Measurements from ENCODE around the gene ZBTB38.

The ZBTB38 gene

GRCh38 chr3:141326123-141326522, 42.2 kb upstream of the ZBTB38 start:
- no peak overlapping the region for H3K27ac ChIP-seq (ENCODE audit: low read depth, low read length)
- H3K56ac ChIP-seq (ENCODE audit: low read length), result no peak overlapping the region

GRCh38 chr3:141326626-141327025, 41.7 kb upstream of the ZBTB38 start:
- Histone ChIP-seq H3K27ac (ENCODE audit: low read depth, low read length) (no peak overlapping the region), H3K36me3 (ENCODE audit: control insufficient read depth, insufficient read depth, low read length) (no peaks in the 10 kb centered on the region), H3K79me1 (ENCODE audit: low read length) (no peaks in the 10 kb centered on the region), H3K4me3 (ENCODE audit: low read length) (no peak overlapping the region), H3K4me2 (ENCODE audit: low read length) (no peak overlapping the region), H3K56ac (ENCODE audit: low read length) (peak overlapping the region; percentile 52), H4K8ac (ENCODE audit: low read depth, low read length) (no peak overlapping the region), H3K23ac (ENCODE audit: low read length) (no peak overlapping the region), H2BK5ac (ENCODE audit: low read length) (no peak overlapping the region), H2BK15ac (replicated peaks; ENCODE audit: low read depth) (no peak overlapping the region), H3K18ac (ENCODE audit: low read length) (no peak overlapping the region), H3K27me3 (ENCODE audit: insufficient read depth, low read length, poor library complexity) (no peaks in the 10 kb centered on the region), H2AK5ac (ENCODE audit: low read length) (no peak overlapping the region), H2BK120ac (ENCODE audit: low read depth, low read length) (no peak overlapping the region), H4K5ac (ENCODE audit: low read length) (no peak overlapping the region), H3K79me2 (ENCODE audit: control insufficient read depth, insufficient read depth, low read length) (no peaks in the 10 kb centered on the region), H3K4me1 (ENCODE audit: control insufficient read depth, low read depth, low read length) (peaks cover 9% of the 10 kb centered on the region), H3K9ac (ENCODE audit: low read length) (no peak overlapping the region), H3K4ac (ENCODE audit: low read depth, low read length) (no peak overlapping the region)
- WGBS (ENCODE audit: extremely low coverage, insufficient coverage, low lambda C conversion rate), result no CpG with 5 or more reads among the region's 3 CpGs
- no peak for DNase-seq

More at GRCh38 chr3:141326123-141326522, 42.2 kb upstream of the ZBTB38 start:
- H3K79me1 ChIP-seq (ENCODE audit: low read length), result no peaks in the 10 kb centered on the region
- no peak overlapping the region for H3K23ac ChIP-seq (ENCODE audit: low read length)
- H4K5ac ChIP-seq (ENCODE audit: low read length), result no peak overlapping the region
- no peak overlapping the region for H3K18ac ChIP-seq (ENCODE audit: low read length)
- H3K4me3 ChIP-seq (ENCODE audit: low read length), result no peak overlapping the region
- no peak overlapping the region for H2BK15ac ChIP-seq (replicated peaks; ENCODE audit: low read depth)
- no peak overlapping the region for H3K4me2 ChIP-seq (ENCODE audit: low read length)
- no peaks in the 10 kb centered on the region for H3K79me2 ChIP-seq (ENCODE audit: control insufficient read depth, insufficient read depth, low read length)
- H3K4me1 ChIP-seq (ENCODE audit: control insufficient read depth, low read depth, low read length), result peaks cover 9% of the 10 kb centered on the region
- DNase-seq, result no peak
- H2AK5ac ChIP-seq (ENCODE audit: low read length), result no peak overlapping the region
- H3K4ac ChIP-seq (ENCODE audit: low read depth, low read length), result no peak overlapping the region
- no peak overlapping the region for H3K9ac ChIP-seq (ENCODE audit: low read length)
- H2BK120ac ChIP-seq (ENCODE audit: low read depth, low read length), result no peak overlapping the region
- H2BK5ac ChIP-seq (ENCODE audit: low read length), result no peak overlapping the region
- no peaks in the 10 kb centered on the region for H3K36me3 ChIP-seq (ENCODE audit: control insufficient read depth, insufficient read depth, low read length)
- no peaks in the 10 kb centered on the region for H3K27me3 ChIP-seq (ENCODE audit: insufficient read depth, low read length, poor library complexity)
- H4K8ac ChIP-seq (ENCODE audit: low read depth, low read length), result no peak overlapping the region

- Histone ChIP-seq H3K27ac (ENCODE audit: low read depth, low read length) (no peak overlapping the region), H3K27me3 (ENCODE audit: insufficient read depth, low read length, poor library complexity) (no peaks in the 10 kb centered on the region), H4K8ac (ENCODE audit: low read depth, low read length) (no peak overlapping the region), H3K9ac (ENCODE audit: low read length) (no peak overlapping the region), H3K79me1 (ENCODE audit: low read length) (no peaks in the 10 kb centered on the region), H3K4me2 (ENCODE audit: low read length) (no peak overlapping the region), H3K23ac (ENCODE audit: low read length) (no peak overlapping the region), H3K79me2 (ENCODE audit: control insufficient read depth, insufficient read depth, low read length) (no peaks in the 10 kb centered on the region), H3K56ac (ENCODE audit: low read length) (no peak overlapping the region), H3K18ac (ENCODE audit: low read length) (no peak overlapping the region), H3K4me3 (ENCODE audit: low read length) (no peak overlapping the region), H2BK5ac (ENCODE audit: low read length) (no peak overlapping the region), H3K36me3 (ENCODE audit: control insufficient read depth, insufficient read depth, low read length) (no peaks in the 10 kb centered on the region), H4K5ac (ENCODE audit: low read length) (no peak overlapping the region), H3K4ac (ENCODE audit: low read depth, low read length) (no peak overlapping the region), H2AK5ac (ENCODE audit: low read length) (no peak overlapping the region), H2BK120ac (ENCODE audit: low read depth, low read length) (no peak overlapping the region), H3K4me1 (ENCODE audit: control insufficient read depth, low read depth, low read length) (peaks cover 9% of the 10 kb centered on the region), H2BK15ac (replicated peaks; ENCODE audit: low read depth) (no peak overlapping the region)
- no CpG with 5 or more reads among the region's 7 CpGs for WGBS (ENCODE audit: extremely low coverage, insufficient coverage, low lambda C conversion rate)
- no peak for DNase-seq
These were observed 39.8 kb upstream of the ZBTB38 start for GRCh38 chr3:141328286-141329166.

GRCh38 chr3:141330235-141330634, 38.1 kb upstream of the ZBTB38 start:
- H3K4ac ChIP-seq (ENCODE audit: low read depth, low read length), result no peak overlapping the region
- H3K36me3 ChIP-seq (ENCODE audit: control insufficient read depth, insufficient read depth, low read length), result no peaks in the 10 kb centered on the region
- no peak overlapping the region for H3K18ac ChIP-seq (ENCODE audit: low read length)
- H3K79me1 ChIP-seq (ENCODE audit: low read length), result no peaks in the 10 kb centered on the region
- H3K9ac ChIP-seq (ENCODE audit: low read length), result no peak overlapping the region
- no CpG with 5 or more reads among the region's 3 CpGs for WGBS (ENCODE audit: extremely low coverage, insufficient coverage, low lambda C conversion rate)
- peaks cover 13% of the 10 kb centered on the region for H3K4me1 ChIP-seq (ENCODE audit: control insufficient read depth, low read depth, low read length)
- H2AK5ac ChIP-seq (ENCODE audit: low read length), result no peak overlapping the region
- no peak overlapping the region for H3K4me3 ChIP-seq (ENCODE audit: low read length)
- H2BK120ac ChIP-seq (ENCODE audit: low read depth, low read length), result no peak overlapping the region
- H3K79me2 ChIP-seq (ENCODE audit: control insufficient read depth, insufficient read depth, low read length), result no peaks in the 10 kb centered on the region
- H2BK5ac ChIP-seq (ENCODE audit: low read length), result no peak overlapping the region
- no peak overlapping the region for H4K8ac ChIP-seq (ENCODE audit: low read depth, low read length)
- H3K27ac ChIP-seq (ENCODE audit: low read depth, low read length), result no peak overlapping the region
- no peak for DNase-seq
- H3K23ac ChIP-seq (ENCODE audit: low read length), result no peak overlapping the region
- H3K27me3 ChIP-seq (ENCODE audit: insufficient read depth, low read length, poor library complexity), result no peaks in the 10 kb centered on the region
- no peak overlapping the region for H3K56ac ChIP-seq (ENCODE audit: low read length)
- no peak overlapping the region for H4K5ac ChIP-seq (ENCODE audit: low read length)
- no peak overlapping the region for H3K4me2 ChIP-seq (ENCODE audit: low read length)
- H2BK15ac ChIP-seq (replicated peaks; ENCODE audit: low read depth), result no peak overlapping the region

GRCh38 chr3:141330718-141331376, 37.5 kb upstream of the ZBTB38 start:
- Histone ChIP-seq H3K56ac (ENCODE audit: low read length) (no peak overlapping the region), H4K5ac (ENCODE audit: low read length) (no peak overlapping the region), H3K4me3 (ENCODE audit: low read length) (no peak overlapping the region), H3K79me1 (ENCODE audit: low read length) (no peaks in the 10 kb centered on the region), H3K27me3 (ENCODE audit: insufficient read depth, low read length, poor library complexity) (no peaks in the 10 kb centered on the region), H3K4me2 (ENCODE audit: low read length) (no peak overlapping the region), H2BK15ac (replicated peaks; ENCODE audit: low read depth) (peak overlapping the region; percentile 29), H2BK5ac (ENCODE audit: low read length) (no peak overlapping the region), H3K36me3 (ENCODE audit: control insufficient read depth, insufficient read depth, low read length) (no peaks in the 10 kb centered on the region), H3K27ac (ENCODE audit: low read depth, low read length) (no peak overlapping the region), H3K23ac (ENCODE audit: low read length) (no peak overlapping the region), H3K18ac (ENCODE audit: low read length) (no peak overlapping the region), H2BK120ac (ENCODE audit: low read depth, low read length) (no peak overlapping the region), H4K8ac (ENCODE audit: low read depth, low read length) (no peak overlapping the region), H3K4me1 (ENCODE audit: control insufficient read depth, low read depth, low read length) (peaks cover 18% of the 10 kb centered on the region), H3K9ac (ENCODE audit: low read length) (no peak overlapping the region), H3K4ac (ENCODE audit: low read depth, low read length) (no peak overlapping the region), H3K79me2 (ENCODE audit: control insufficient read depth, insufficient read depth, low read length) (no peaks in the 10 kb centered on the region), H2AK5ac (ENCODE audit: low read length) (peak overlapping the region; percentile 9)
- DNase-seq, result no peak
- WGBS (ENCODE audit: extremely low coverage, insufficient coverage, low lambda C conversion rate), result no CpG with 5 or more reads among the region's 3 CpGs
